Right atrium auricular region (tissue), 2 donors: Measurements from ENCODE around the gene SIK3. TPM values are rescaled to one million over a fixed set of nuclear protein-coding genes. Genes with fewer than 3 reads are reported as not detected.

Source experiments
- DNase-seq: peaks from one replicate; pipeline ENCODE4 v3.0.0-alpha.2; 2019; ENCODE audit warnings: low spot score
- H3K27ac ChIP-seq, 2 donors: fragments of 200-600 bp; sonication (generic); 1 replicate in 1 of 2; 2 replicates in 1 of 2; pipeline ENCODE4 v1.5.1; 2016 to 2019
- H3K27me3 ChIP-seq, 2 donors: fragments of 200-600 bp; sonication (generic); one replicate each; pipeline versions ENCODE4 v1.5.1 to v1.6.0; 2017 to 2019
- H3K36me3 ChIP-seq: fragments of 200-600 bp; sonication (generic); one replicate; pipeline ENCODE4 v1.5.1; 2016
- H3K4me1 ChIP-seq, 2 donors: fragments of 200-600 bp; sonication (generic); one replicate each; pipeline versions ENCODE4 v1.5.1 to v1.6.0; 2017 to 2019
- H3K4me3 ChIP-seq, 2 donors: fragments of 200-600 bp; sonication (generic); 1 replicate in 1 of 2; 2 replicates in 1 of 2; pipeline ENCODE4 v1.5.1; 2017 to 2019; ENCODE audit warnings: mild to moderate bottlenecking in 1 of 2, moderate library complexity in 1 of 2
- H3K9me3 ChIP-seq, 2 donors: fragments of 200-600 bp; sonication (generic); one replicate each; pipeline ENCODE4 v1.5.1; 2019
- total RNA-seq, 2 donors: library from RNA; depleted of rRNA; stranded (reverse); fragments of >200 nt; gene quantifications; one replicate each; pipeline ENCODE4 v1.1.0, GENCODE V29; 2016
- TF ChIP-seq, protein P1 (sequence below), 2 donors: fragments of 200-600 bp; sonication (generic); IDR thresholded peaks; one replicate each; pipeline ENCODE4 v1.5.1; 2019; ENCODE audit warnings: antibody characterized with exemption in 2 of 2

SIK3 gene
- total RNA-seq, 2 donors from 2014 or later, result 27.0 to 40.1 TPM

- H3K4me1 ChIP-seq, result peaks cover 0 to 24% of the 10 kb centered on the region in 2 donors
- H3K27me3 ChIP-seq, result no peaks in the 10 kb centered on the region
- H3K4me3 ChIP-seq, result no peak overlapping the region
- no peak overlapping the region for H3K27ac ChIP-seq
- no peaks in the 10 kb centered on the region for H3K9me3 ChIP-seq
- no peak for DNase-seq
- TF ChIP-seq, protein P1, sequence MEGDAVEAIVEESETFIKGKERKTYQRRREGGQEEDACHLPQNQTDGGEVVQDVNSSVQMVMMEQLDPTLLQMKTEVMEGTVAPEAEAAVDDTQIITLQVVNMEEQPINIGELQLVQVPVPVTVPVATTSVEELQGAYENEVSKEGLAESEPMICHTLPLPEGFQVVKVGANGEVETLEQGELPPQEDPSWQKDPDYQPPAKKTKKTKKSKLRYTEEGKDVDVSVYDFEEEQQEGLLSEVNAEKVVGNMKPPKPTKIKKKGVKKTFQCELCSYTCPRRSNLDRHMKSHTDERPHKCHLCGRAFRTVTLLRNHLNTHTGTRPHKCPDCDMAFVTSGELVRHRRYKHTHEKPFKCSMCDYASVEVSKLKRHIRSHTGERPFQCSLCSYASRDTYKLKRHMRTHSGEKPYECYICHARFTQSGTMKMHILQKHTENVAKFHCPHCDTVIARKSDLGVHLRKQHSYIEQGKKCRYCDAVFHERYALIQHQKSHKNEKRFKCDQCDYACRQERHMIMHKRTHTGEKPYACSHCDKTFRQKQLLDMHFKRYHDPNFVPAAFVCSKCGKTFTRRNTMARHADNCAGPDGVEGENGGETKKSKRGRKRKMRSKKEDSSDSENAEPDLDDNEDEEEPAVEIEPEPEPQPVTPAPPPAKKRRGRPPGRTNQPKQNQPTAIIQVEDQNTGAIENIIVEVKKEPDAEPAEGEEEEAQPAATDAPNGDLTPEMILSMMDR (IDR thresholded peaks at IDR 0.05), result no peak
- H3K36me3 ChIP-seq, result no peaks in the 10 kb centered on the region
Observed at GRCh38 chr11:116935089-116935488, 163.1 kb downstream of the SIK3 start.

DNA sequence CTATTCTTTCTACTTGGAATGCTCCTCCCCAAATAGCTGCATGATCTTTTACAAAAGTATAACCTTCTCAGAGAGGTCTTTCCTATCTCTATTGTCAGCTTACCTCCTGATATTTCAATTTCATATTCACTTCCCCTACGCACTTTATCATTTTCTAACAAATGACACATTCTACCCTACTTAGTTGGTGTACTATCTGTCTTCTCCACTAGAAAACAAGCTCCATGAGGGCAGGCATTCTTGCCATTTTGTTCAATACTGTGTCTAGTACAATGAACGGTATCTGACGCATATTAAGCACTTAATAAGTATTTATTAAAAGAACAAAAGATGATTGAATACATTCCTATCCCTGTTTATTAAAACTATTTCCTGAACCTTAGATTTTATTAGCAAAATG is 164.3 kb downstream of the SIK3 start:
- Histone ChIP-seq H3K27me3 (no peaks in the 10 kb centered on the region), H3K9me3 (no peaks in the 10 kb centered on the region), H3K4me1 (peaks cover 0 to 35% of the 10 kb centered on the region in 2 donors), H3K36me3 (no peaks in the 10 kb centered on the region), H3K27ac (no peak overlapping the region), H3K4me3 (no peak overlapping the region)
- no peak for DNase-seq
- TF ChIP-seq, protein P1 (IDR thresholded peaks at IDR 0.05), result no peak

DNA sequence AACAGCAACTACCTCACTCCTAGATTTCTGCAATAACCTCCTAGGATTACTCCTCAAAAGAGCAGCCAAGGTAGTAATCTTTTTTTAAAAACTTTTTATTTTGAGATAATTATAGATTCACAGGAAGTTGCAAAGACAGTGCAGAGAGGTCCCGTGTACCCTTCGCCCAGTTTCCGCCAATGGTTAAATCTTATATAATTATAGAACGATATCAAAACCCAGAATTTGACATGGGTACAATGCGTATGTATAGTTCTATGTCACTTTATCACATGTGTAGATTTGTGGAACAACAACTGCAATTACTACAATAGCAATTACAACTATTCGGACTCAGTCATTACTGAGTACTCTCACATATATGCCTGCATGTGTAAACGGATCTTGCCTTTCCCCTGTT is 166.0 kb downstream of the SIK3 start:
- Histone ChIP-seq H3K36me3 (no peaks in the 10 kb centered on the region), H3K4me1 (peaks cover 0 to 53% of the 10 kb centered on the region in 2 donors), H3K27ac (peak overlapping the region; percentile 41 to 54), H3K27me3 (no peaks in the 10 kb centered on the region), H3K9me3 (no peaks in the 10 kb centered on the region), H3K4me3 (no peak overlapping the region)
- no peak for DNase-seq
- TF ChIP-seq, protein P1 (IDR thresholded peaks at IDR 0.05), result no peak

GRCh38 chr11:116931206-116931953 is 166.8 kb downstream of the SIK3 start:
- peaks cover 0 to 55% of the 10 kb centered on the region in 2 donors for H3K4me1 ChIP-seq
- H3K4me3 ChIP-seq, result no peak overlapping the region
- TF ChIP-seq, protein P1 (IDR thresholded peaks at IDR 0.05), result no peak
- peak; percentile 63 for DNase-seq
- H3K27me3 ChIP-seq, result no peaks in the 10 kb centered on the region
- peak overlapping the region; percentile 41 to 54 for H3K27ac ChIP-seq
- no peaks in the 10 kb centered on the region for H3K36me3 ChIP-seq
- H3K9me3 ChIP-seq, result no peaks in the 10 kb centered on the region

- no peaks in the 10 kb centered on the region for H3K9me3 ChIP-seq
- peaks cover 0 to 55% of the 10 kb centered on the region in 2 donors for H3K4me1 ChIP-seq
- H3K27me3 ChIP-seq, result no peaks in the 10 kb centered on the region
- DNase-seq, result no peak
- TF ChIP-seq, protein P1 (IDR thresholded peaks at IDR 0.05), result no peak
- H3K4me3 ChIP-seq, result peak overlapping the region in 1 of 2 donors; percentile 23
- H3K27ac ChIP-seq, result peak overlapping the region; percentile 41 to 54
- no peaks in the 10 kb centered on the region for H3K36me3 ChIP-seq
Observed at GRCh38 chr11:116930586-116930985, 167.6 kb downstream of the SIK3 start.
